Activated CD8-positive, alpha-beta memory T cell treated with anti-CD3 and anti-CD28 coated beads for 36 hours (primary cell): ENCODE data around the gene TRAM2. TPM values are rescaled to one million over a fixed set of nuclear protein-coding genes. Genes with fewer than 3 reads are reported as not detected.

Experiments
- CTCF ChIA-PET: fragments of 350-600 bp; sonication (Branson Sonifier 250); formaldehyde crosslinking; loops from one replicate; lab custom pipeline; 2021; ENCODE audit warnings: antibody characterized with exemption; lab: Charles Lee
- POLR2A ChIA-PET: fragments of 350-600 bp; sonication (Branson Sonifier 250); formaldehyde crosslinking; loops from one replicate; lab custom pipeline; 2021; ENCODE audit warnings: antibody characterized with exemption; lab: Charles Lee
- total RNA-seq, 2 experiments: library from RNA; stranded (reverse); gene quantifications; one replicate each; pipeline ENCODE4 v1.2.3, GENCODE V29; 2021

TRAM2 gene
- total RNA-seq, 2 experiments from 2014 or later = 2.6 to 2.7 TPM

DNA sequence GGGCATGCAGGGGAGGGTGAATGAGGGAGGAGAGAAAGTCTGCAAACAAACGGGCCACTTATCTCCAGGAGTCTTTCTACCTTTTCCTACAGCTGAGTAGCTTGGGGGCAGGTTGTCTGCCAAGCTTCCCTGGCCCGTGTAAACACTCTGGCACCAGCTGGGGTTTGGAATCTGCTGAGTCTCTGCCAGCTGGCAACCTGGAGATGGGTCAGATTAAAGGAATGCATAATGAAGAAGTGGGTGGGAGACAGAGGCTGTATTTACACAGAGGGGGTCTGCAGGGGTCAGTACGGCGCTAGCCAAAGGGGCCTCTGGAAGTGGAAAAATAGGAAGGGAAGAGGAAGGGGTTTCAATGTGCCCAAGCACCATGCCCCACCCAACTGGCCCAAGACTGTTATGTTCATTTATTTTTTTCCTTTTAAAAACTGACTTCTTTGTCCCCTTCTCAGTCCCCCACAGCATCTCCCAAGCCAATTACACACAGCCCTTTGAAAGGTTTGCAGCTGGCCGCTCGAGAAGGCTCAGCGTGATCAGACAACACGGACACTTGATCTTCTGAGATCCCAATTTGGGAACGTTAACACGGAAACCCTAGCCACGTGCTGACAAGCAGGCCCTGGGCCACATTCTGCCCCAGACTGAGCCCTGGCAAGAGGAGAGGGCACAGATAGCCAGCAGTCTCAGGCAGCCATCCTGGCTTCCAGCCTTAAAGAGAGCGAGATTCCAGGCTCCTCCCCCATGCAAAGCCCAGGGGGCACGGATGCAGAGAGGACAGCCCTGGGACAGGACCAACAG is 25.2 kb downstream of the TRAM2 start:
- CTCF ChIA-PET = no interaction called here
- POLR2A ChIA-PET = no interaction called here

DNA sequence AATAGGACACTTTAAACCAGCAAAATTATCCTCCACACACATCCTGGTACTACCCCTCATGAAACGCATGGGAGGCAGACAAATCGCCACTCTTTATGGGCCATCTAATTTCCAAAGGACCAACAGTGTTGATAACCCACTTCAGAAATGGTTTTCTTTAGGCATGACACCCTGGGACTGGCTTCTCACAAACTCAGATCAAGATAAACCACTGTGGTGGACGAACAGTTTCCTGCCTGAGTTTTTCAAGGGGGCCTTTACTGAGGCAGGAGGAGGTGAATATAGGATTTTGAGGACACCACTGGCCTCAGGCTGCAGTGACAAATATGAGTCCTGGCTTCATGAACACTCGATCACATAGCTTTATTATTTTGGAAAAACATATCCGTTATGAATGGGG is 26.0 kb downstream of the TRAM2 start:
- ChIA-PET CTCF (no interaction called here), POLR2A (no interaction called here)

DNA sequence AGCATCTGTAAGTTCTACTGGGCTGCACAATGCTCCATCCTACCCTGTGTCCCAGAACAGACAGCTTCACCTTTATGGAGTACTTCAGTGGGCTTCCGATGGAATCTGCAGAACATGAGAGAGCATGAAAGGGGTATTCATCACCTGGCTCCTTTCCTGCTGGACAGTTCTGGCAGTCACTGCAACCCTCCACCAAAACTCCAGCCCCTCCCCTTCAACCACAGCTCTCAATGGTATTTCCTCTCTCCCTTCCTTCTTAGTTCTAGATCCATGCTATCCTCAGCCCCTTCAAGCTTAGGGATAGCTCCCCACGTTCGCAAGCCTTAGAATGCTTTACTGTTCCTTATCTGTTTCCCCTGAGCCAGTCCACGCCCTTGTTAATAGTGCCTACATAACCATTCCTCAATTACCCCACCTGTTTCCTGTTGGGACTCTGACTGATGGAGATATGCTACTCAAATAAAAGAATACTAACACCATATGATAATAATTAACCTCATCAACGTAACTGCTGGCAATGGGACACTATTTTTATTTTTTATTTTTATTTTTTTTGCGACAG is 26.8 kb downstream of the TRAM2 start:
- CTCF ChIA-PET = no interaction called here

DNA sequence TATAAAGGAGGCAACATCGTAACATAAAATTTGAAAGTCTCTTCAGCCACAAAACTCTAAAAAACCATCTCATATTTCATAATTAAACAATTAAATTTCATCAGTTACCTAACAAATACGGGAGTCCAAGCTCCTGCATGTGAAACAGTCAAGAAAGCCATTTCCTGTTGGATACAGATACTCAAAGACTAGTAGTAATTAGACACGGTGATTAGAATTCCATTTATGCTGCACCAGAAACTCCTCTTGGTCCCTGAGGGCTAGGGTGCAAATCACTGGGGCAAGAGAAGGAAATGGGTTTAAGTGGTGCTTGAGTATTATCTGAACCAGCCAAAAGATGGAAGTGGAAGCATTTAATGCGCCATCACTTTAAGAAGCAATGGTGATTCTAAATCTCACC is 27.4 kb downstream of the TRAM2 start:
- ChIA-PET POLR2A (no interaction called here), CTCF (no interaction called here)

More for the DNA sequence above, 26.8 kb downstream of the TRAM2 start:
- POLR2A ChIA-PET = no interaction called here

DNA sequence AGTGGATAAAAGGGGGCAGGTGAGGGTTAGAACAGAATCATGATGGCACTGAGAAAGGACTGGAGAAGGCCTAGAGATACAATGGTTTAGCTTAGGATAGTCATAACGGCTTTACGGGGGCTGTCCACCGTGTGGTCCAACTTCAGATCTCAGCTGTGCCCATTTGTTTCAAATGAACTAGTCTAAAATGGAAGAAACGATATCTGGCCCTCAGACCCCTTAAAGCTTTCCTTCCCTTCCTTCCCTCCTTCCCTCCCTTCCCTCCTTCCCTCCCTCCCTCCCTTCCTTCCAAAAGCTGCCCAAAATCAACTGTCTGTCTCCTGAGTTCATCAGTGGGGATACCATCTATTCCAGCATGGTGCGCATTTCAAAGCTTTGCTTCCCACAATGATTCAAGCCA is 27.9 kb downstream of the TRAM2 start:
- POLR2A ChIA-PET = no interaction called here

DNA sequence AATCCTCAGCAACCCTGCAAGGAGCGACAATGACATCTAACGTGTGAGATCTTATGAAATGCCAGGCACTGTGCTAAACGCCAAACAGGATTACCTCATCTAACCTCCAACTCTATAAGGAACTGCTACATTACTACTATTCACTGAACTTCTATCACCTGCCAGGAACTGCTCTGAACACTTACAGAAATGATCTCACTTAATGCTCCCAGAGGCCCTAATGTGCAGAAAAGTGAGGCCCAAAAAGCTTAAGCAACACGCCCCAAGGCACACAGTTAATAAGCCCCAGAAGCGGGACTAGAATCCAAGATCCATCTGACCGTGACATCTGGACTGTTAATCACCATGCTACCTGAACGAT is 28.5 kb downstream of the TRAM2 start:
- POLR2A ChIA-PET = no interaction called here
- CTCF ChIA-PET = no interaction called here

More for the DNA sequence above, 27.9 kb downstream of the TRAM2 start:
- CTCF ChIA-PET = no interaction called here

DNA sequence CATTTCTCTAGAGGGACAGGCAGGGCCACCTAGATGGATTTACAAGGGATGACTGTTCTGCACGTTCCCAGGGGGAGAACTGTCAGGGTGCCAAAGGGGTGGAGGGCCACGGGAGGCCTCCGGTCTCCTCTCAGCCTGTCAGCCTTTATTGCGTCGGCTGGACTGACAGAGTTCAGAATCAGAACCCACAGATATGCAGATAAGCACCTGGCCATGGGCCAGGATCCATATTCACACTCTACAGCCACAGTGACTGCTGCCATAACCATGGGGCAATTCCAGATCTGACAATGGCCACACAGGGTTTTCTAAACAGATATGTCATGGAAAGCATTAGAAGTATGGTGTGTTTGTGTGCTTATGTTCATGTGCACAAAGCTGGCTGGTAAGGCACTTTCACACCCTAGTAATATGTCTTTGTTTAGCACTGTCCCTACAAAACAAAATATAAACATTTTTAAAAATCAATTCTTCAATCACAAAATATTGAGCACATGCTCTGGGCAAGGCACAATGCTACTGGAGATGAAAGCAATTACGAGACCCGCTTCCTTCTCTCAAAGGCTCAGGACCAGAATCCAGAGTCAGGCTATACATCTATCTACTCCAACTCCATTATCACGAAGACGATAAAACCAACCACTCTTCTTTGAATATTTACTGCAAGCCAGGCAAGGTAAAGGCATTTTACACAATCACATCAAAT is 29.1 kb downstream of the TRAM2 start:
- ChIA-PET POLR2A (no interaction called here), CTCF (no interaction called here)

DNA sequence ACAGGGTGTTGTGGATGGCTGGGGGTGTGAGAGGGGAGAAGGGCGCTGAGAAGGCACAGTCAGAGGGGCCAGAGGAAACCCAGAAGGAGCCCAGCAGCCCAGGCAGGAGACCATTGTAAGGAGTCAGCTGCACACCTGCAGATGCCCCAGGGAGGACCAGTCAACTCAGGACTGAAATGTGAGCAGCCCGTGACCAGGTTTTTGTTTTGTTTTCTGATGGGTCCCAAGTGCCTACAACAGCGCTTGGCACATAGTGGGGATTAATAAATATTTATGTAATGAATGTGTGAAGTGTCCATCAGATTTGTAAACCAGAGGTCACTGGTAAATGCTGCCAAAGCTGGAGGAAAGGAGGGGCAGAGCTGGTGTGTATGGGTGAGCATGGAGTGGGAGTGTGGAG is 30.2 kb downstream of the TRAM2 start:
- CTCF ChIA-PET = no interaction called here
- POLR2A ChIA-PET = no interaction called here

DNA sequence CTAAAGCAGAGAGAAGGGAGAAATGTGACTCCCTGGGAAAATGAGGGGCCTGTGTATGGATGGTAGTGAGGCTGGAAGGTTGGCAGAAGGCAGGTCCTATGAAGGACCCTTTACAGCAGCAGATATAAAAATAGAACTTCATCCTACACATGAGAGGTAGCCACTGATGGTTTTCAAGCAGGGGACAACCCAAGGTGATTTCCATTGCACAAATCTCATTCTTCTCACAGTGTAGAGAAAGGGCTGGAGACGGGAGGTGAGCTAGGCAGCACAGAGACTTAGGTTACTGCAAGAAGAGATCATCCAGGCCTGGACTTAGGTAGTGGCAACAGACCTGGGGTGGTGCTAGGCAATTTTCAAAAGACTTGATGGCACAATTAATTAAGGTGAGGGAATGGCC is 30.7 kb downstream of the TRAM2 start:
- ChIA-PET CTCF (no interaction called here), POLR2A (no interaction called here)

DNA sequence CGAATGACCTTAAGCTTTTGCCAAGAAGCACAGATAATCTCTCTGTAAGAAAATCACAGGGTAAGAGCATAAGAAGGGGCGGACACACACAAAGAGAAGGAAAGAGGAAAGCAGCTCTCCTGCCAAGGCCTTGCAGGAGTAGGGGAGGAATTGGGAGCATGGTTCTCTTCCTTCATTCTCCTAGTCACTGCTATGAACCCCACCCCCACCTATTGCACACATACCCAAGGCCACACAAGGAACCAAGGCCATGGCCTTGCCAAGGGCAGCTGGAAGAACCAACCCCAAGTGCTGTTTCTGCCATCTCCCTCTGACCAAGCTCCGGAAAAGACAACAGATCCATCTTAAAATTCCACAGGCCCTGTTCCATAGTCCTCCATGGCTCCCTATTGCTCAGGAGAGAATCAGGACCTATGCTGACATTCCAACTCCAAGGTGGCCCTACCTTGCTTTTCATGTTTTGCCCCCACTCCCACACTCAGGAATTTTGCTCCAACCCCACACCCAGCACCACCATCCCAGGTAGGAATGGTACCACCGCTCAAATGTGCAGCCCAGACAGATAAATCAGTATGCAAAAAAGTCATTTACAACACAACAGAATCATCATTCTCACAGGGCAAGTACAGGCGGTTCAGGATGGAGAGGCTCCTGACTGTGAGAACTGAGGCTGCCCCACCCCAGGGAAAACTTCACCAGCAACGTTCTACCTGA is 31.3 kb downstream of the TRAM2 start:
- ChIA-PET POLR2A (no interaction called here), CTCF (no interaction called here)

DNA sequence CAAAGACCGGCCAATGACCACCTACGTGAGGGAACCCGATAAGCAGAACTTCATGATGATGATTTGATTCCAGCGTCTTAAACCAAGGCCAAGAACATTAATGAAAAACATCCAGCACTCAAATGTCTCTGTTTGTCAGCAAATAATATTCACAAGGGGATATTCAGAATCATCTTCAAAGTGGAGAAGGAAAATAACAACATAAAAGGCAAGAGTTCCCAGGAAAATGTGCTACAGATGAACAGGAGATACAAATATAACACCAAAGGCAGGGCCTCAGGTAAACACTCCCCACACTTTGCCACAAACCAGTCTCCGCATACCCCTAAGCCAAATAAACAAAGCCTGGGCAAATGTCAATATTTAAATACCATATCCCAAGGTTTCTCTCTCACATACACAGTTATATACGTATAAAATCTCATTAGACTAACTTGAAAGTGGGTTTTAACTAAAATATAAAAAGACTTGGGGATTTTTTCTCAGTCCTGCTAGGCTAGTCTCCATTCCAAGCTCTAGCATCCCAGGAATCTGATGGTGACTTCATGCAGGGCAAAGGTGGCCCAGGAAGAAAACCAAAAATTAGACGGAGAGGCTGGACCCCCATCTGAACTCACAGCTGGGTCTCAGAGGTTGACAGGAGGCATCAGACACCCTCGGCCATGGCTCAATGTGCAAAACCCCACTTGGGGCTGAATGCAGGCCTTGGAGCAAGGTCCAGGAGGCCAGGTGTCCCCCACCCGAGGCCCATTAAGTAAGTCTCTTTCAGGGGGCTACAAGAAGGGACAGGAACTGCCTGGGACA is 32.1 kb downstream of the TRAM2 start:
- POLR2A ChIA-PET = no interaction called here

DNA sequence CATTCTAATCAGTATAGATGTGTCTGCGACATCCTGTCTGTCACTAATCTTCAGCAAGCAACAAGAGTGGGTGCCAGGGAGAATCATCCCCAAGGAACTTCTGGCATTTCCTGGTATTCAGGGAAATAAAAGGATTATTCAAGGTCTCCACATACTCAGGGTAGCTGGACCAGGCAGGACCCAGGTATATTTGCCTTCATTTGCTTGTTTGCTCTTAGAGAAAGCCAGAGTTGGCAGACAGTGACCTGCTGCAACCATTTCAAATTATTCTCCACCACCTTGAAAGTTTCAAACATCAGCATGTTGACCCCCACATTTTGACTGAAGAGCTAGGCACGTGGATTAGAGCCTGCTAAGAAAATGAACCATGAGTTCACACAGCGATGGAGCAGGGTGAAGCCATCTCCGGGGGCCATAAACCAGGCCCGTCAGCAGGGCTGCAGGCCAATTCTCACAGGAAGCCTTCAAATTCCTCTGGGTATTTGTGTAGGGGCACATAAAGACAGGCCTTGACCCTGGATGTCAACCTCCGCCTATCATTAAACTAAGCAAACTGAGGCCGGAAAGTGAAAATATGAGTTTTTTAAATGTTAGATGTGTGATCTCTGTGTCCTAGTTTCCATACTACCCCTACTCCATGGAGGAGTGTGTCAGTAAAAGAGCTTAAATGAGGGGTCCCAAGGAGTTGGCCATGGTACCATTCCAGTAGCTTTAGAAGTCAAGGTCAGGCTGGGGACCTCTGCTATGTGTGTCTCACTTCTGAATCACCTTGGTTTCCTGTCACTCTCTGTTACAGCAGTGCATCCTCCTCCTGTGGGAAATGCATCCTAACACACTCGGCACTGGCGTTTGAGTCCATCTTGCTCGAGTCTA is 32.9 kb downstream of the TRAM2 start:
- POLR2A ChIA-PET = no interaction called here
- CTCF ChIA-PET = no interaction called here

More for the DNA sequence above, 32.1 kb downstream of the TRAM2 start:
- CTCF ChIA-PET = no interaction called here

DNA sequence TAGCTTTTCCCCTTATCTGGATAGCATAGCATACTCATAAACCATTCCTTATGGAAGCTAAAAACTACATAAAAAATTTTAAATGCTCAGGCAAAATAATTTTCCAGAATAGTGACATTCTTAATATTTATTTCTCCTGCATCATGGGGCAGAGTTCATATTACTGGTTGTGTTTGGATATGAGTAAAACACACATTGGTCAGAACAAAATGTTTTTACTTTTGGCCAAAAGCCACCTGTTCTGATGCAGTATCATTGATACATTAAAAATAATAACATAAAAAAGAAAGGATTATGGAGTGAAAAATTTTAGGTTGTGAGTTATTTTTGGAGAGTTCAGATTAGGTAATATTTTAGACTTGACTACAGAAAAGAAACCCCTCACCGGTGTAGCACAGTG is 33.6 kb downstream of the TRAM2 start:
- ChIA-PET POLR2A (no interaction called here), CTCF (no interaction called here)

DNA sequence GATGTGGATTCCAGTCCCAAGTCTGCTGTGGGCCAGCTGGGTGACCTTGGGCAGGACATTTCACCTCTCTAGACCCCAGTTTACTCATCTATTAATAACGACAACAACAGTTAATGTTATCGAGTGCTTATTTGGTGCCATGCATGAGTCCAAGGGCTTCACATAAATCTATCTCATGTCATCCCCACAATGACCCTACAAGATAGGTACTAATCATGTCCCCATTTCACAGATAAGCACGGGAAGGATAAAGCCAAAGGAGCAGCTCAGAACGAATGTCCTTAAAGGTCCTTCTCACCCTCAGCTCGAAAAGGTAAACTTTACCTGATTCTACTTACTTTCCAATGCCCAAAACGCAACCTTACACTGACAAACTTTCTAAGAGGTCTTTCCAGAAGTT is 35.7 kb downstream of the TRAM2 start:
- ChIA-PET POLR2A (no interaction called here), CTCF (interaction anchor here (0.7 kb wide), 1 partner anchor 778 kb away, joined by 3 read pairs; no protein-coding TSS in a partner anchor)

DNA sequence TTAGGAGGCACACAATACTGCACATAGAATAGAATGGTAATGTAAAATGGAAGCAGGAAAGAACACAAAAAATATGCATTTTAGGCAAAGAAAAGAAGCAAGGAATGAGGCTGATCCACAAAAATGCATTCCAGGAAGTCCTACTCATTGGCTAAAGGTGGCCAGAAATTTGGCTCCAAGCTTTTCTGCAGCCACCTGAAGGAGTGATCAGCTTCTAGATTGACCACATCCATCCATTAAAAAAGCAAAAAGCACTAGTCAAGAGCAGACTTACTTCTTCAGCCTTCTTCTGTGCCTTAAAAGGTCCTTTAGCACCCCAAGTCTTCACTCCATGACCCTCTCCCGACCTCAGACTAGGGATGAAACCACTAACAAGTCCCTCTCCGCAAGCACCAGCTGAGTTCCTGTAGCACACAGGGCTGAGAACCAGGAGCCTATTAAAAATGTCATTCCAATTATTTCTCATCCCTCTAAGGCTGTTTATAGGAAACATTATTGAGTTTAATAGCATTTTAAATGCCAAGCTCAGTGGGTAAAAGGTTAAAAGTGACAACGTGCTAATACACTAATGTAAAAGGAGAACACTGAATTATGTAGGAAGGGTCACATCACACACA is 36.5 kb downstream of the TRAM2 start:
- ChIA-PET POLR2A (no interaction called here), CTCF (no interaction called here)

DNA sequence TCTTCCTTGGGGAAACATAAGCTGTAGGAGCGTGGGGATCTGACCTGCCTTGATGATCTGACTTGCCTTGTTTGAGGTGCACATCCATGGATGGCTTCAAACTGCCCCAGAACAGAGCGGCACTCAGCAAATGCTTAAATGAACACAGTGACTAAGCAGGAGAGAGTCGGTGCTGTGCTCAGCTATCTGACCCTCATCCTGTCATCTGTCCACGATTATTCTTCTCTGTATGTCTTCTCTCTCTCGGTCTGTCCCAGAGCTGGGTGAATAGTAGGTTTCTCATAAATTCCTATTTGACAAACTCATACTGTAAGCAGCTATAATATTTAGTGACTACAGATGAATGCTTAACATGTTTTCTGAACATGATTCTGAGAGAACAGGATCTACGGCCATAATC is 37.3 kb downstream of the TRAM2 start:
- ChIA-PET POLR2A (no interaction called here), CTCF (no interaction called here)

DNA sequence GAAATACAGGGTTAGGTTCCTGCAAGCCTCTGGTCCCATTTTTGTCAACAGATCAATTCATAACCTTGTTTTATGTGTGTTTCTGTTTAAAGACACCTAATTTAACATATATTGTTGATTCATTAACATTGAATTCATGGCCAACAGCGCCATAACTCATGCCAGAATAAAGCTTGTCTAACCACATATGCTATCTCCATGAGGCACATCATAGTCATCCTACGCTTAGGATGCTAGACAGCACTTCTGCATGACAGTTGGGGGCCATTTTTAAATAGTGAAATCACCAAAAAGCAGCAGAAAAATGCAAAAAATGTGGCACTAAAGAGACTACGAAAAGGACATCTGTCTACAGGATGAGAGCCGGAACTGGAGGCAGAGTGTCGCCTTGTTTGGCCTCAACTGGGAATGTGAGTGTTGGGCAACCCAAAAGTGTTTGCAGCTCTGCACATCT is 37.9 kb downstream of the TRAM2 start:
- CTCF ChIA-PET = no interaction called here
- POLR2A ChIA-PET = no interaction called here

DNA sequence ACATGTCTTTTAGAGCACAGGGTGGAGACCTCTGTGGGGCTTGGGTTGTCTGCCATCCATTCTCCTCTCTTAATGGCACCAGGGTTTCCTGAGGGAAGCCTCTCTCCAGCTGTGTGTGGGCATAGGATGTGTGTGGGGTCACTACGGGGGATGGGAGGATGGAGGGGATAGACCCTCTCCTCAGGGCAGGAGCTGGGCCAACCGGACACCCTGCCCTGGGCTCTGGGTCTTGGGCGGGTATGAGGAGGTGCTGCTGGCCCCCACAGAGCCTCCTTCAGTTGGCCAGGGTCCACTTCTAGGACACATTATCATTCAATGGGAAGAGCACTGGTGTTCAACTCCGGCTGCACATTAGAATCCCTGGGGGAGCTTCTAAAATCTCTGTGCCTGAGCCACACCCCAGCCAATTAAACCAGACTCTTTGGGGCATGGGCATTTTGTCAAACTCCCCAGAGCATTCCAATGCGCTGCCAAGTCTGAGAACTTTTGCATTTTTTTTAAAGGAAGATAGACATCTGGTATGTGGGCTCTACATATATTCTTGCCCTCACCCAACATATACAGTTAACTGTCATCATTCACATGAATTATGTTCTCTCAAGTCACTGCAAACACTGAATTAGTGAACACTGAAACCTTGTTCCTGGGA is 38.5 kb downstream of the TRAM2 start:
- ChIA-PET POLR2A (no interaction called here), CTCF (no interaction called here)
